GM06990 (cell line): ENCODE results near the gene EBF3.

Experiments used
- DNase-seq: peaks from one replicate; pipeline ENCODE4 v3.0.0-alpha.2; 2011; ENCODE audit not compliant: insufficient read length; ENCODE audit errors: extremely low read depth
- H3K27me3 ChIP-seq: replicated peaks from 2 replicates; pipeline ENCODE4 v1.6.0; 2011; ENCODE audit warnings: low read length; ENCODE audit not compliant: control insufficient read depth, insufficient read depth
- H3K36me3 ChIP-seq: 2 replicates; pipeline ENCODE4 v1.5.1; 2011; ENCODE audit warnings: low read length; ENCODE audit not compliant: control insufficient read depth, insufficient read depth
- H3K4me3 ChIP-seq: replicated peaks from 2 replicates; pipeline ENCODE4 v1.5.1; 2011; ENCODE audit warnings: low read depth, mild to moderate bottlenecking, control low read depth, low read length
- CTCF ChIP-seq: IDR thresholded peaks from 2 replicates; pipeline ENCODE4 v1.5.1; 2011; ENCODE audit warnings: low read length, control low read depth, mild to moderate bottlenecking, inconsistent platforms; ENCODE audit not compliant: insufficient read depth, poor library complexity, severe bottlenecking

The EBF3 gene

DNA sequence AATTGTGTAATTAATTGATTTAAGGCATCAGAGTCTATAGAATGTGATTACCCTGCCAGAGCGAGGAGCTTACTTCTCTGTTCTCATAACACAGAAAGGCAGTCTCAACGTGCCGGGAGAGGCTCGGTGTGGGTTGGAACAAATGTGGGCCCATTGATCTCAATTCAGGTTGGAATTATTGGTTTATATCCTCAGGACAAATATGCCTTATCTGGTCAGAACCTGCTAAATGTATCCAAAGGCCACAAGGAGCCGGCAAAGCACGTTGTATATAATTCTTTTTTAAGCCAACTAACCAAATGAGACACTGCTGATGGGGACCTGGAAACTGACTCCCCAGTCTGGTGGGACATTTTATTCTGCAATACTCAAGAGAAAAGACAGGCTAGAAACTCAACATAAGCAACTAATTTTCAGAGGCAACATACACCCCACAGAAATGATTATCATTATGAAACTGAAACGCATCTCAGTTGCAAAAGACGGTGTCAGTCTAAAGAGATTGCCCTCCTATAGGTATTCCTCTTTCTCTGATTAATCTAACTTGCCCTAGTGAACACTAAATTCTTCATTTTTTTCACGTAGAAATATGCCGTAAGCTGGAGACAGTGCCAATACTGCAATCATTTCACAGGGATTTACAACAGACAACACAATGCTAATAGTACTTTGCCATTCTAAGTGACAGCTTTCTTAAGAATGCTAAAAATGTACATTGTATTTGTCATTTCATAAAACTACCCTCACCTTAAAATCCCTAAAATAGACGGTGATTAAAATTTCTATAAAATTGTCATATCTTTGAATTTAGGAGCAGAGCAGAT is 9.4 kb downstream of the EBF3 start:
- Histone ChIP-seq H3K36me3 (no peaks in the 10 kb centered on the region), H3K27me3 (no peaks in the 10 kb centered on the region), H3K4me3 (no peak overlapping the region)
- no peak for DNase-seq
- TF ChIP-seq CTCF = no peak

DNA sequence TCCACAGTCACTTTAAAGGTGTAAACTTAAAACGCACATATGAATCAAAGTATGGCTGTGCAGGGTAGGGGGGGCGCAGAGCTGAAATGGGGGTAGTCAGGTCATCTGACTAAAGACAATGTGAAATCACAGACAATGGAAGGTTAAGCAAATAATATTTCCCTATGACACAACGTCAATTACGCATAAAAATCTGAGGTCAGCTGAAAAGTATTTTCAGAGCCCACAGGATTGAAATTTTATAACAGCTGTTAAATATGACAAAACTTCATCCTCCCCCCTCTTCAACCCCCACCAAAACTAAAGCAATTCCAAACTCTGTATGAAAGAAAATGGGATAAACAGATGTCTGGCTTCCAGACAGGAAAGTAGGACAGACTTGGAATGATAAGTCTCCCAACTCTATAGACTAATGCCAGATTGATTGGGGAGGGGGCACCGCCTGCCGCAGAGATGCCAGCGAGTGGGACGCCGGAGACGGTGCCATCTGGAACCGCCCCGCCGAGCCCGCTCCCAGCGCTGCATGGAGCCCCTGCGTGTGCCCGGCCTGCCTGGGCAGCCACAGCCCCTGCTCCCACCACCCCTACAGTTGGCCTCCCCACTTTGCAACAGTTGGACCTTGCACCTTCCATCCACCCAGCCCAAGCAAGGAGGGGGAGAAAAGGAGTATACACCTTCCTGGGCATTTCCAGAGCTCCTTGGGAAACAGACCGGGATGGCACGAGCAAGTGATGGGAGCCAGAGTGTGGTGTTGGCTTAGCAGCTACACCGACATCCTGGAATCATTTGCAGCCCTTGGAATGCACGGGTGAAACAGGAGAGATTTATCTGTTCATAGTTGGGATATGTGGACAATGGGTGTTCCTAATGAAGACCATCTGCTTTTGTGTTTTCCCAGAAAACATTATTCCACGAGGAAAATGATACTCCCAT is 10.7 kb downstream of the EBF3 start:
- TF ChIP-seq CTCF = no peak
- no peaks in the 10 kb centered on the region for H3K27me3 ChIP-seq
- no peaks in the 10 kb centered on the region for H3K36me3 ChIP-seq
- H3K4me3 ChIP-seq = no peak overlapping the region
- no peak for DNase-seq

GRCh38 chr10:129952378-129953118 is 11.5 kb downstream of the EBF3 start:
- no peak for TF ChIP-seq CTCF
- Histone ChIP-seq H3K27me3 (no peaks in the 10 kb centered on the region), H3K4me3 (no peak overlapping the region), H3K36me3 (no peaks in the 10 kb centered on the region)
- DNase-seq = no peak

DNA sequence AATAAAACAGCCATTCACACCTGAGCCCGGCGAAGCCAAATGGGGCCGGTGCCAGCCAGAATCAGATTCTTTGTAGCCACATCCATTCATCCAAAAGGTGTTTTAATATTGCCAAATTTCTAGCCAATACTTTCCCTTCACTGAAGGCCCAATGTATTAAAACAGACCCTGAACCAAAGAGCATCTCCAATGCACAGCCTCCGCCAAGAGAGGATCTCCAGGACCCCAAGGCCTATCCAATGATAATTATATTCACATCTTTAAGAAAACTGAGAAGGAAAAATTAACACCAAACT is 12.2 kb downstream of the EBF3 start:
- H3K27me3 ChIP-seq = no peaks in the 10 kb centered on the region

More for the DNA sequence above, 12.2 kb downstream of the EBF3 start:
- DNase-seq = no peak
- H3K36me3 ChIP-seq = no peaks in the 10 kb centered on the region
- TF ChIP-seq CTCF = no peak
- no peak overlapping the region for H3K4me3 ChIP-seq
